ENCODE data around the gene ZNRF3. TPM values are rescaled to one million over a fixed set of nuclear protein-coding genes. Genes with fewer than 3 reads are reported as not detected.
"Not testable (repeated sequence)": the region's sequence is repeated elsewhere in the genome, so short reads cannot be mapped to it uniquely, and the experiment has no call there.

Gene ZNRF3
- polyA plus RNA-seq, 1 donor = 30.5 TPM

DNA sequence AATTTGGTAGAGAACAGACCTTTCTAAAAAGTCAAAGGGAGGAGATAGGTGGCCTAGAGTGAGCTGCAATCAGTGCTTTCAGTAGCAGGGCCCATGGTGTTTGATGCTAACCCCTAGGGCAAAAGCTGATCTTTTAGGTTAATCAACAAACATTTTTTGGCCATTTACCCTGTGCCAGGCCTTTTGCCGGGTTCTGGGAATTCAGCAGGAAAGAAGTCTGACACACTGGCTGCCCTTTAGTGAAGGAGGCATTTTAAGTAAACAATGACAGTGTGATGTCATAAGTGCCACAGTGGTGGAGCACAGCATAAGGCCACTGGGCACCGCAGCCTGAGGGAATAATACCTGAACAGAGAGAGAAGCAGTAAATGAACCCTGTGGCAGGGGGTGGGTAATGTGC lies 149.2 kb downstream of the ZNRF3 start:
- no peak for DNase-seq

DNA sequence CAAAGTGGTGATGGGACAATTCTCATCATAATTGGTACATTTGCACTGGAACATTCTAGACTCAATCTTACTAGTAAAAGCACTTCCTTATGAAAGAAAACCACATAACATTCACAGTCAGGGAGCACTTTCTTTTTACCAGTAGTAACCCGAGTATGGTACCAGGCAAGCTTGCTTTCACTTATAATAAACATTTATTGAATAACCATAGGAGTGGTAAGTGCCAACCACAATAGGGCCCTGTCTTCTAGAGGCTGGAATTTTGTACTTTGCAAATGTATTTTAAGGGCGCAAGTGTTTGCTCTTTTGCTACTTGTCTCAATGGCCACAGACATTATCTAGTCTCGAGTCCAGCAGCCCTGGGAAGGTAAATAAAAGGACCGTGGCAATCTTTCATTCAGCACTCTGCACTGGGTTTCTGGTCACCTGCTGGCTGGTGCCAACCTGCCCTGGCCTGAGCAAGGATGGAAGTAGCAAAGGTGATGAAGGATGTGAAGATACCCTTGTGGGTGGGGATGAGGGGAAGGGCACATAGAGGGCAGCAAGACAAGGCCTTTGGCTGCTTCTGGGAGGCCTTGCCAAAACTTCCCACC lies 154.1 kb downstream of the ZNRF3 start:
- no peak for DNase-seq

DNA sequence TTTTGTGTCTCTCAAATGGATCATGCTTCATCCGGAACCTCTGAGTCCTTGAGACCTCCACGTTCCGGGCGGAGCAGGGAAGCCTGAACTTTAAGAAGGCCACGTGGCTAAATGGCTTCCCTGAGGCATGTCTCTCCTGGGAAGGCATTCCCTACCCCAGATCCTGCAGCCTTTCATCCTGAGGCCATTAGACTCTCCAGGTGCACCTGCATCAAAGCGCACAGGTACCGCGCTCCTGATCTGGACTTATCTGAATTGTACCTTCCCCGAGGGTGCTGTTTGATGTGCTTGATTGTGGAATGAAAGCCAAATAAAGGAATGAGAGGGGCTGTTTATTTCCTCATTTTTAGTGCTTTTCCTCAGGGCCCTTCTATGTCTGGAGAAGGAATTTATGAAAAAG lies 155.8 kb downstream of the ZNRF3 start:
- DNase-seq = no peak

DNA sequence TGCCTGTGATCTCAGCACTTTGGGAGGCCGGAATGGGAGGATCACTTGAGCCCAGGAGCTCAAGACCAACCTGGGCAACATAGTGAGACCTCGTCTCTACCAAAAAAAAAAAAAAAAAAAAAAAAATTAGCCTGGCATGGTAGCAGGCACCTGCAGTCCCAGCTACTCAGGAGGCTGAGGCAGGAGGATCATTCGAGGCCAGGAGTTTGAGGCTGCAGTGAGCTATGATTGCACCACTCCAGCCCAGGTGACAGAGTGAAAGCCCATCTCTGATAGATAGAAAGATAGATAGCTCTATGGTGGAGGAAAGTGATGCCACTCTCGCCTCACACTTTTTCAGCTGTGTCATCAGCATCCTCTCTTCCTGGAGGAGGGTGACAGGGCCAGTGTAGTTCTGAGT lies 156.3 kb downstream of the ZNRF3 start:
- not testable (repeated sequence) for DNase-seq

DNA sequence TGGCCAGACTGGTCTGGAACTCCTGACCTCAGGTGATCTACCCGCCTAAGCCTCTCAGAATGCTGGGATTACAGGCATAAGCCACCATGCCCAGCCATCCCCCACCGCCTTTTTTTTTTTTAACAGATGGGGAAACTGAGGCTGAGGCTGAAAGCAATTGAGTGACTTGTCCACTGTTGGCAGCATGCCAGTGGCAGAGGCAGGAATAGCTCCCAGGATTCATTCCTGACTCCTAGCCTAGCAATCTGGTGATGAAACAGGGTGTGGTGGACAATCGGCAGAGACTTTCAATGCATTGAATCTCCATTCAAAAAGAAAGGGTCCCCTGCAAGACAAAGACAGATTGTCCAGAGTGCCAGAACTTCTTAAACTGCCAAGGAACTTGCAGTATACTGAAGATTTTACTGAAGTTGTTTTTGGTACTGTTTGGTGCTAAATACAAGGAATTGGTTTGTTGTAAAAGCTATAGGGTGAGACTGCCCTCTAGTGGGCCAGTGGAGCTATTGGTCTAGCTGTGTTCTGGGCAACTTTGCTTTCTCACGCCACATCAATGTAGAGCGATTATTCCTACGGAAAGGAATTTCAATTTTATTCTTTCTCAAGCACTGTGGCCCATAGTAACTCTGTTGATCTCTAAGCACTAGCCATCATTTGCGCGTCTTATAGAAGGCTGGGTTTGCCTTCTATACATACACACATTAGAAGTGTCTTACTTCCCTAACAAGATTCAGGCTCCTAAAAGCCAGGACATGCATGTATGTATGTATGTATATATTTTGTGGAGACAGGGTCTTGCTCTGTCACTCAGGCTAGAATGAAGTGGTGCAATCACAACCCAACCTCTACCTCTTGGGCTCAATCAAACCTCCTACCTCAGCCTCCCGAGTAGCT lies 157.3 kb downstream of the ZNRF3 start:
- peak; percentile 80 for DNase-seq

DNA sequence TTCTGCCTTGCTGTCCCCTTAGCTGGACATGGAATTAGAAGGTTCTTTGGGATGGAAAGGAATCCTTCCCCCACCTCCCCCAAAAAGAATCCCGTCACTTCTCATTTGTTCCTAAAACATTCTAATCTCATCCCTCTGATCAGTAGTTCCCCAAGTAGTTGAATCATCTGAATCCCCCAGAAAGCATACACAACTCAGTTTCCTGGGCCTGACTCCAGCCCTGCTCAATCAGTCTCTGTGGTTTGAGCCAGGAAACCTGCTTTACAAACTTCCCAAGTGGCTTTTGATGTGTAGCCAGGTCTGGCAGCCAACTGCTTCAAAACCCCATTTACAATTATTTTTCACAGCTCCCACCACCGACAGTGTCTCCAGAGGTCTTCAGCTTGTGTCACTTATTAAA lies 158.0 kb downstream of the ZNRF3 start:
- no peak for DNase-seq

DNA sequence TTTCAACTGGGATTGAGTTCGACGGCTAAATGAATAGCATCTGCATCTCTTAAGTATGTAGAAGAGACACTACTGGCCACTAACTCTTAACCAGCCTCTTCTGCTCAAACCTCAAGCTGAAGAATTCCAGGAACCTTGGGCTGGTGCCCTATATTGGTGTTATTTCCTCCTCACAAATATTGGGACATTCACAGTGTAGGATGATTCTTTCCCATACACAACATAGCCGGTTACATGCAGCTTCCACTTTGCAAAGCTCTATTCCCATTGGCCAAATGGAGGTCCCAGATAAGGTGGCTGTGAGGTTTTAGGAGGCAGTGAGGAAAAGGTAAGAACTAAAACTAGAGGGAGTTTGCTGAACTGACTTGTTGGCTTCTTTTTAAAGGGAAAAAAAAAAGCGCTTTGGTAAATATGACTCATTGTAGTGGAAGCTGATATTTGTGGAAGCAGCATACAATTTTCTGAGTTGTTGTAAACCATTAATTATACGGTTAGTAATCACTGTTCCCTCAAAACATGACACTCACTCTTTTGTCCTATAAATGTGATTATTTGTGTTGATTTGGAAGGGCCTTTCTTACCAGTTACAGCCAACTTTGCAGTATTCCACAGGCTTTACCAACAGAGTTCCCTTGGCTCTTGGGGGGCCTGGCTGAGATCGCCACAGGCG lies 160.7 kb downstream of the ZNRF3 start:
- no peak for DNase-seq

DNA sequence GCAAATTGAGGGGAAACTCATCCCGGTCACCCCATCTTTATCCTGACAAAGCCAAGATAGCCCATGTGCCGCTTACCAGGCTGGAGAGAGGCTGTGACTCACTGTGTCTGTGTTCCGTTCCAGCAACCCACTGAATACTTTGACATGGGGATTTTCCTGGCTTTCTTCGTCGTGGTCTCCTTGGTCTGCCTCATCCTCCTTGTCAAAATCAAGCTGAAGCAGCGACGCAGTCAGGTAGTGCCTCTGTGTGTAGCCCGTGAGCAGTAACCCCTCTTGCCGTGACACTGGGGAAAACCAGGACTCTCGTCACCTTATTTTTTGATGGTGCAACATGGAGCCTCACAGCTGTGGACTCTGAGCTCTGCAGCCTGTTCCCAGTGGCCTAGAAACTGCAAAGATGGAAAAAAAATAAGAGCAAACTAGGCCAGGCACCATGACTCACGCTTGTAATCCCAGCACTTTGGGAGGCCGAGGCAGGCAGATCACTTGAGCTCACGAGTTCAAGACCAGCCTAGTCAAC lies 161.3 kb downstream of the ZNRF3 start:
- DNase-seq = no peak

DNA sequence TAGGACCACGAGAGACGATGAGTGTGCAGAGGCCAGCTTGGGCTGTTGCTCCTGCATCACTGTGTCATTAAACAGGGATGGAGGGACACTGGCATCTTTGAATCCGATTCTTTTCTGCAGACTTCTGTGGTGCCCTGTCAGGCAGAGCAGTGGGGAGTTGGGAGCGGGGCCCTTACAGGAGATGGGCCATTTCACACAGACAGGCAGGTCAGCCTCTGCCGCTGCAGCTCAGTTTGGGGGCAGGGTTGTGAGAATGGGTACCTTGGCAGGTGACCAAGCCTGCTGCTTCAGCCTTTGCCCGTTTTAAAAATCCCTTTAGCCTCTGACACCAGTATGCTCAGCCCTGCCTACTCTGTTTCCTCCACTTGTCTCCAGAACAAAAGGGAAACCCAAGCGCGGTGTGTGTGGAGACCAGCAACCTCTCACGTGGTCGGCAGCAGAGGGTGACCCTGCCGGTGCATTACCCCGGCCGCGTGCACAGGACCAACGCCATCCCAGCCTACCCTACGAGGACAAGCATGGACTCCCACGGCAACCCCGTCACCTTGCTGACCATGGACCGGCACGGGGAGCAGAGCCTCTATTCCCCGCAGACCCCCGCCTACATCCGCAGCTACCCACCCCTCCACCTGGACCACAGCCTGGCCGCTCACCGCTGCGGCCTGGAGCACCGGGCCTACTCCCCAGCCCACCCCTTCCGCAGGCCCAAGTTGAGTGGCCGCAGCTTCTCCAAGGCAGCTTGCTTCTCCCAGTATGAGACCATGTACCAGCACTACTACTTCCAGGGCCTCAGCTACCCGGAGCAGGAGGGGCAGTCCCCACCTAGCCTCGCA lies 165.7 kb downstream of the ZNRF3 start:
- no peak for DNase-seq

DNA sequence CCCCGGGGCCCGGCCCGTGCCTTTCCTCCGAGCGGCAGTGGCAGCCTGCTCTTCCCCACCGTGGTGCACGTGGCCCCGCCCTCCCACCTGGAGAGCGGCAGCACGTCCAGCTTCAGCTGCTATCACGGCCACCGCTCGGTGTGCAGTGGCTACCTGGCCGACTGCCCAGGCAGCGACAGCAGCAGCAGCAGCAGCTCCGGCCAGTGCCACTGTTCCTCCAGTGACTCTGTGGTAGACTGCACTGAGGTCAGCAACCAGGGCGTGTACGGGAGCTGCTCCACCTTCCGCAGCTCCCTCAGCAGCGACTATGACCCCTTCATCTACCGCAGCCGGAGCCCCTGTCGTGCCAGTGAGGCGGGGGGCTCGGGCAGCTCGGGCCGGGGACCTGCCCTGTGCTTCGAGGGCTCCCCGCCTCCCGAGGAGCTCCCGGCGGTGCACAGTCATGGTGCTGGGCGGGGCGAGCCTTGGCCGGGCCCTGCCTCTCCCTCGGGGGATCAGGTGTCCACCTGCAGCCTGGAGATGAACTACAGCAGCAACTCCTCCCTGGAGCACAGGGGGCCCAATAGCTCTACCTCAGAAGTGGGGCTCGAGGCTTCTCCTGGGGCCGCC lies 166.4 kb downstream of the ZNRF3 start:
- DNase-seq = no peak

DNA sequence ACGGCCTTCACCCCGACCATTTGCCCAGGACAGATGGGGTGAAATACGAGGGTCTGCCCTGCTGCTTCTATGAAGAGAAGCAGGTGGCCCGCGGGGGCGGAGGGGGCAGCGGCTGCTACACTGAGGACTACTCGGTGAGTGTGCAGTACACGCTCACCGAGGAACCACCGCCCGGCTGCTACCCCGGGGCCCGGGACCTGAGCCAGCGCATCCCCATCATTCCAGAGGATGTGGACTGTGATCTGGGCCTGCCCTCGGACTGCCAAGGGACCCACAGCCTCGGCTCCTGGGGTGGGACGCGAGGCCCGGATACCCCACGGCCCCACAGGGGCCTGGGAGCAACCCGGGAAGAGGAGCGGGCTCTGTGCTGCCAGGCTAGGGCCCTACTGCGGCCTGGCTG lies 167.1 kb downstream of the ZNRF3 start:
- no peak for DNase-seq

DNA sequence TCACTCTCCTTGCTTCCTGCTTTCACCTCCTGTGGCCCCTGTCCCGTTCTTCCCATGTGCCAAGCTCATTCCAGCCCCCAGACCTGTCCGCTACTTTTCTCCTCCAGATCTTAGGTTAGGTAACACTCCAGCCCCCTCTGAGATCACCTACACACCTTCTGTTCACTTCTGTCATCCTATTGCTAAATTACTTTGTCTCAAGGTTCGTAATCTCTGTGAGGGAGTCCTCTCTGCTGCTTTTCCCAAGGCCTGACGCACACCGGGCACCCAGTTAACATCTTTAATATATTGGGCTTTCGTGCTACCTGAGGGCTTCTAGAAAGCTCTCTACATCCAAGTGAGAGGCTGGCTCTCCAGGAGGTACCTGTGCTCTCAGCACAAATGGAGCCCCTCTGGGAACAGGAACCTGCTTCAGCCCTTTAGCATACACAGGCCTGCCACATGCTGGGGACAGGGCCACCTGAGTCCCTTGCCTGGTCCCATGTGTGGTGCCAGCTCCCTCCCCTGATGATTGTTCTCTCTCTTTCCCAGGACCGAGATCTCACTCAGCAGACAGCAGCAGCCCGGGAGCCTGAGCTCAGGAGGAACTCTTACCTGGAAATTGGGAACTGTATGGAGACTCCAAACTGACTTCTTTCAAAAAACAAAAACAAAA lies 169.8 kb downstream of the ZNRF3 start:
- no peak for DNase-seq

DNA sequence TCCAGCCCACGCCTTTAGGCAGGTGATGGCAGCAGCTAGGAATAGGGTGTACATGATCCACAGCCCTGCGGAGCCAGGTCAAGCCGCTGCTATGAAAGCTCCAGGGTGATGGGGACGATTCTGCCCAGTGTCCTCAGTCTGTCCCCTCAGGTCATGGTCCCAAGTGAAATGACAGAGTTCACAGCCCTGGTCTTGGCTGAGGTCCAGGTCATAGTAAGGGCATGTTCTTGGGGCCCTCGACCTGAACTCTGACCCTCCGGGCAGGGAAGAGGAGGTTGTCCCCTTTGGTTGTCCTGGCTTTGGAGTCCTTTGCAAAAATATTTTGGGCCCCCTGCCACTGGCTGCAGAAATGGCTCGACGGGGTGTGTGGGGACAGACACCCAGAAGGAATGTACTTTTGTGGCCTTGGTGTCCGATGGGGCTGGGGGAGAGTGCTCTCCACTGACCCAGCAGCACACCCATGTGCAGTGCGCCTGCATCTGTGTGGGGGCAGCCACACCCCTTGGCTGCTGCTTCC lies 170.9 kb downstream of the ZNRF3 start:
- DNase-seq = no peak

DNA sequence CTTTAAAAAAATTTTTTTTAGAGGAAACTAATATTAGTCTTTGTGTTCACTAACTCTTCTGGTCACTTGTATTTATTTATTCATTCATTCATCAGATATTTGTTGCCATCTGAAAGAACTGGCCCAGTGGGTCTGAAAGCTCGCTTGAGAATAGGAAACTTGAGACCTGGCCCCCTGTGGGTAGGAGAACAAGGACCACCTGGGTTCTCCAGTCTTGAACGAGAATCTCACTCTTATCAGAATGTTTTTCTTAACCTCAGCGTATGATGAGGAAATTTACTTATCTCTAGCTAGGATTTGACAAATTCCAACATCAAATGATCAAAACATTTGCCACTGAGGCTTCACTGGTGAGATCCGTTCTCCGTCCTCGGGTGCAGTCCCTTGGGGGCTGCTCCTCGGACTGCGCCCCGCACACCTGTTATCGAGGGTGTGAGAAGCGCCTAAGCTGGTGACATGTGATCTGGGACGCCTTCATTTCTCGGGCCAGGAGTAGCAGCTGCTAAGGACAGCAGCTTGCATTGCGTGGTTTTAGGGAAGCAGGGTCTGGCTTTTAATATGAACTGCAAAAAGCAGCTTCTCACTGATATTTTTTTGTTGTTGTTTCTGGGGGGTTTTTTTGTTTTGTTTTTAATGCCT lies 171.9 kb downstream of the ZNRF3 start:
- no peak for DNase-seq

DNA sequence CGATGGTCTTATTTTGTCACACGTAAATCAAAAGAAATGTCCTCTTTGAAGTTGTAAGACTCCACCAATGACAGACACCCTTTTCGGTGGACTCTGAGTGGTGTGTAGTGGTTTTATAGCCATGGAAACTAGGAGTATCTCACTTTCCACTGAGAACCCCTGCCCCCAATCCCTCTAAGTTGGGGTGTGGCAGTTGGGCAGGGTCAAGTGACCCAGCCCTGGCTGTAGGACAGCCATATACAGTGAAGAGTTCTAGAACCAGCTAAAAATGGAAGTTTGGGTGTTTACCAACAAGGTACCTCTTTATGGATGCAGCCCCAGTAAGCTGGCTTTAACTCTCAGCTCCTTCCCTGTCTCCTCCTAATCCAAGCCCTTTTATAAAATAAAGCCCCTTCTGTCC lies 173.1 kb downstream of the ZNRF3 start:
- DNase-seq = no peak

DNA sequence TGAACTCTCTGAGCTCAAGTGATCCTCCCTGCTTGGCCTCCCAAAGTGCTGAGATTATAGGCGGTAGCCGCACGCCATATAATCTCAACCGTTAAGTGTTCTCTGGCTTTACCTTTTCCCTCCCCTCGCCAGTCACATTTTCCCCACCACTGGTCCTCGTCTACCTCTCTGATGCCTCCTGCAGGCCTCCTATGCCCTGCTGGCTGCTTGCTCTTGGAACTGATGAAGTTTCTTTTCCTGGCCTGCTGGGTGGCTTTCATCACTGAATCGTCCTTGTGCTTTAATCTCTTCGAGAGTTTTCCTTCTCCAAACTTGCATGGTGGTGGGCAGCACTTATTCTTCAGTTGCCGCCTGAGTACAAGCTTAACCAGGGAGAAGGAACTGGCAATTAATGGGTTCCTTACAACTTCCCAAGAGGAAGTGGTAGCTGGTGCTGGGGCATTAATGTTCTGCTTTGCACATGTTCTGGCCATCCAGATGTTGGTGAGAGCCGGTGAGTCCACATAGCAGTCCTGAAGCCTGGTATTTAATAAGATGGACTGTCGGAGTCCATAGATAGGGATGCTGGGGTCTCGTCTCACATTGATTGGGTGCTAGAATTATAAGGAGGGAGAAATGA lies 177.0 kb downstream of the ZNRF3 start:
- no peak for DNase-seq

DNA sequence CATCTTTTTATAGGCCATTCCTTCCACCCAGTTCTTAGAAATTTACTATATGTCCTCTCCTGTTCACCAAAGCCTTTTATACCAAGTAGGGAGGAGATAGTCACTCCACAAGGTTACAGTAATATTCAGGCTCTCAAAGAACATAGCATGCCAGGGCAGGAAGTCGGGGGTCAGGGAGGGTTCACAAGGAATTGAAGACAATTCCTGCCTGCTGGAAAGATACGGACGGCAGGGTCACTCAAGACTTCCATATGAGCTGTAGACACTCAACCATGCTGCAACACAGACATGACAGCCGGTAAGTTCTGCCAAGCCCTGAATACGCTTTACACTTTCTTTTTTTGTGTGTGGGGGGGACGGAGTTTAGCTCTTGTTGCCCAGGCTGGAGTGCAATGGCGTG lies 177.6 kb downstream of the ZNRF3 start:
- DNase-seq = no peak

DNA sequence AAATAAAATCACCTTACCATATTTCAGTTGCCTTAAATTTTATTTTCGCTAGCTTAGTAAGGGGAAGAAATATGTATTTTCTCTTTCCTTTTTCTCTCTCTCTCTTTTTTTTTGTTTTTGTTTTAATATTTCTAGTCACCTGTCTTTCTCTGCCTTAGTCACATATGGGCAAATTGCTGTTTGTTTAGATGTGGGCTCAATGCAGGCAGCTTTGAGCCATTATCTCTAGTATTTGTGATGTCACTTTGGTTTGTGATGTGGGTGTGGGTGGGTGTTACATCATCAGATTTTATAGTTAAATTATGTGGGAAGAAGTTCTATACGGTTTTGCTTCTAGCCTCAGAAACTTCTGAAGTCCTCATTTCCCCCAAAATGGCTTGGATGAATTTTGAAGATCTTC lies 178.4 kb downstream of the ZNRF3 start, which contains the start of gene C22orf31:
Gene C22orf31 (minus strand): TSS at position 59 of the 400 bp plus-strand sequence. CDS start 39 bp downstream, at position 20.
- no peak for DNase-seq

DNA sequence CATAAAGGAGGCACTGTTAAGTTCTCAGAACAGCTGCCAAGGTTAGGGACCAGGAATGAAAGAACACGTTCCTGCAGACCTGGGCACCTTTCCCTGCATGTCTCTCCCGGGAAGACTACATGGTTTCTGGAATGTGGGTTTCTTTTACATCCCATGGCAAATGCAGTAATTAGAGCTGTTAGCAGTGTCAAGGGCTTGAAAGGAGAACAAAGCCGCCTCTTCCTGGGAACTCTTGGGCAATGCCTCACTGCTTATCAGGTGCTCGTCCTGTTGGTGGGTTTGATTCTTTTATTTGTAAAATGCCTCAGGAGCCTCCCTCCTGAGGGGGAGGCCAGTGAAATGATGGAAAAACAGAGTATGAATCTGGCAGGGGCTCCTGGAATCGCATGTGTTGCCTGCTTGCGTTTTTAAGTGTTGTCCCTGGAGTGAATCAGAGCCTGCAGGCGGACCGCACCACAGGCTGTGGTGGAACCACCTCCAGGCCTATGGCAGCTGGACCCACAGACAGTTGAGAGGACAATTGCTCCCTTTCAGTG lies 179.0 kb downstream of the ZNRF3 start:
- no peak for DNase-seq

Data from left kidney (tissue), 2 donors.